ENCODE data around the gene FADS3.

The FADS3 gene

GRCh38 chr11:61841636-61842527 lies 49.5 kb downstream of the FADS3 start:
- Mint-ChIP-seq H3K4me1 (ENCODE audit: low read depth) (peaks cover 4% of the 10 kb centered on the region), H3K4me3 (no peak overlapping the region), H3K36me3 (ENCODE audit: low read depth) (peaks cover 62% of the 10 kb centered on the region), H3K27ac (no peak overlapping the region), H3K27me3 (ENCODE audit: low read depth) (no peaks in the 10 kb centered on the region), H3K9me3 (no peaks in the 10 kb centered on the region)
- DNase-seq (ENCODE audit: low spot score), result no peak

GRCh38 chr11:61840371-61840770 lies 51.0 kb downstream of the FADS3 start:
- Mint-ChIP-seq H3K4me3 (no peak overlapping the region), H3K27me3 (ENCODE audit: low read depth) (no peaks in the 10 kb centered on the region), H3K9me3 (no peaks in the 10 kb centered on the region), H3K4me1 (ENCODE audit: low read depth) (peaks cover 8% of the 10 kb centered on the region), H3K27ac (peak overlapping the region; percentile 8), H3K36me3 (ENCODE audit: low read depth) (peaks cover 58% of the 10 kb centered on the region)
- no peak for DNase-seq (ENCODE audit: low spot score)

- Mint-ChIP-seq H3K4me1 (ENCODE audit: low read depth) (peaks cover 12% of the 10 kb centered on the region), H3K27me3 (ENCODE audit: low read depth) (no peaks in the 10 kb centered on the region), H3K27ac (no peak overlapping the region), H3K9me3 (no peaks in the 10 kb centered on the region), H3K36me3 (ENCODE audit: low read depth) (peaks cover 54% of the 10 kb centered on the region), H3K4me3 (no peak overlapping the region)
- DNase-seq (ENCODE audit: low spot score), result no peak
Observed at GRCh38 chr11:61839742-61840141, 51.6 kb downstream of the FADS3 start.

- Mint-ChIP-seq H3K27ac (peak overlapping the region; percentile 85), H3K27me3 (ENCODE audit: low read depth) (no peaks in the 10 kb centered on the region), H3K4me3 (no peak overlapping the region), H3K4me1 (ENCODE audit: low read depth) (peaks cover 19% of the 10 kb centered on the region), H3K36me3 (ENCODE audit: low read depth) (peaks cover 55% of the 10 kb centered on the region), H3K9me3 (no peaks in the 10 kb centered on the region)
- no peak for DNase-seq (ENCODE audit: low spot score)
Observed at GRCh38 chr11:61838921-61839320, 52.4 kb downstream of the FADS3 start.

- peaks cover 23% of the 10 kb centered on the region for H3K4me1 Mint-ChIP-seq (ENCODE audit: low read depth)
- H3K9me3 Mint-ChIP-seq, result no peaks in the 10 kb centered on the region
- peak overlapping the region; percentile 85 for H3K27ac Mint-ChIP-seq
- no peaks in the 10 kb centered on the region for H3K27me3 Mint-ChIP-seq (ENCODE audit: low read depth)
- H3K4me3 Mint-ChIP-seq, result no peak overlapping the region
- DNase-seq (ENCODE audit: low spot score), result no peak
- H3K36me3 Mint-ChIP-seq (ENCODE audit: low read depth), result peaks cover 60% of the 10 kb centered on the region
Observed at GRCh38 chr11:61838501-61838900, 52.8 kb downstream of the FADS3 start.

GRCh38 chr11:61837411-61838005 lies 53.8 kb downstream of the FADS3 start:
- Mint-ChIP-seq H3K36me3 (ENCODE audit: low read depth) (peaks cover 59% of the 10 kb centered on the region), H3K9me3 (no peaks in the 10 kb centered on the region), H3K27me3 (ENCODE audit: low read depth) (no peaks in the 10 kb centered on the region), H3K4me3 (no peak overlapping the region), H3K27ac (peak overlapping the region; percentile 45), H3K4me1 (ENCODE audit: low read depth) (peaks cover 33% of the 10 kb centered on the region)
- no peak for DNase-seq (ENCODE audit: low spot score)

GRCh38 chr11:61836193-61836592 lies 55.2 kb downstream of the FADS3 start:
- H3K36me3 Mint-ChIP-seq (ENCODE audit: low read depth), result peaks cover 56% of the 10 kb centered on the region
- no peaks in the 10 kb centered on the region for H3K9me3 Mint-ChIP-seq
- peaks cover 46% of the 10 kb centered on the region for H3K4me1 Mint-ChIP-seq (ENCODE audit: low read depth)
- peak overlapping the region; percentile 91 for H3K27ac Mint-ChIP-seq
- H3K4me3 Mint-ChIP-seq, result peak overlapping the region; percentile 74
- no peak for DNase-seq (ENCODE audit: low spot score)
- no peaks in the 10 kb centered on the region for H3K27me3 Mint-ChIP-seq (ENCODE audit: low read depth)

GRCh38 chr11:61834278-61835048 lies 56.9 kb downstream of the FADS3 start:
- Mint-ChIP-seq H3K27ac (peak overlapping the region; percentile 97), H3K4me3 (peak overlapping the region; percentile 91), H3K36me3 (ENCODE audit: low read depth) (peaks cover 53% of the 10 kb centered on the region), H3K4me1 (ENCODE audit: low read depth) (peaks cover 59% of the 10 kb centered on the region), H3K9me3 (no peaks in the 10 kb centered on the region), H3K27me3 (ENCODE audit: low read depth) (no peaks in the 10 kb centered on the region)
- peak; percentile 82 for DNase-seq (ENCODE audit: low spot score)

- peaks cover 51% of the 10 kb centered on the region for H3K36me3 Mint-ChIP-seq (ENCODE audit: low read depth)
- no peaks in the 10 kb centered on the region for H3K27me3 Mint-ChIP-seq (ENCODE audit: low read depth)
- peak overlapping the region; percentile 91 for H3K4me3 Mint-ChIP-seq
- no peaks in the 10 kb centered on the region for H3K9me3 Mint-ChIP-seq
- no peak for DNase-seq (ENCODE audit: low spot score)
- H3K27ac Mint-ChIP-seq, result peak overlapping the region; percentile 97
- H3K4me1 Mint-ChIP-seq (ENCODE audit: low read depth), result peaks cover 62% of the 10 kb centered on the region
Observed at GRCh38 chr11:61833926-61834277, 57.4 kb downstream of the FADS3 start.

- Mint-ChIP-seq H3K36me3 (ENCODE audit: low read depth) (peaks cover 47% of the 10 kb centered on the region), H3K4me3 (peak overlapping the region; percentile 91), H3K9me3 (no peaks in the 10 kb centered on the region), H3K27ac (peak overlapping the region; percentile 97), H3K27me3 (ENCODE audit: low read depth) (no peaks in the 10 kb centered on the region), H3K4me1 (ENCODE audit: low read depth) (peaks cover 60% of the 10 kb centered on the region)
- DNase-seq (ENCODE audit: low spot score), result peak; percentile 42
Observed at GRCh38 chr11:61833471-61833870, 57.9 kb downstream of the FADS3 start.

- Mint-ChIP-seq H3K27me3 (ENCODE audit: low read depth) (no peaks in the 10 kb centered on the region), H3K4me3 (peak overlapping the region; percentile 91), H3K27ac (peak overlapping the region; percentile 97), H3K36me3 (ENCODE audit: low read depth) (peaks cover 39% of the 10 kb centered on the region), H3K9me3 (no peaks in the 10 kb centered on the region), H3K4me1 (ENCODE audit: low read depth) (peaks cover 60% of the 10 kb centered on the region)
- no peak for DNase-seq (ENCODE audit: low spot score)
Observed at GRCh38 chr11:61832754-61833153, 58.6 kb downstream of the FADS3 start.

GRCh38 chr11:61832207-61832606 lies 59.1 kb downstream of the FADS3 start:
- no peaks in the 10 kb centered on the region for H3K9me3 Mint-ChIP-seq
- H3K27ac Mint-ChIP-seq, result peak overlapping the region; percentile 97
- H3K4me3 Mint-ChIP-seq, result peak overlapping the region; percentile 91

GRCh38 chr11:61830237-61831105 lies 60.9 kb downstream of the FADS3 start:
- H3K27ac Mint-ChIP-seq, result peak overlapping the region; percentile 97
- peak overlapping the region; percentile 91 for H3K4me3 Mint-ChIP-seq
- H3K9me3 Mint-ChIP-seq, result no peaks in the 10 kb centered on the region
- H3K27me3 Mint-ChIP-seq (ENCODE audit: low read depth), result no peaks in the 10 kb centered on the region
- DNase-seq (ENCODE audit: low spot score), result no peak
- peaks cover 66% of the 10 kb centered on the region for H3K4me1 Mint-ChIP-seq (ENCODE audit: low read depth)
- peaks cover 36% of the 10 kb centered on the region for H3K36me3 Mint-ChIP-seq (ENCODE audit: low read depth)

More at GRCh38 chr11:61832207-61832606, 59.1 kb downstream of the FADS3 start:
- Mint-ChIP-seq H3K36me3 (ENCODE audit: low read depth) (peaks cover 38% of the 10 kb centered on the region), H3K4me1 (ENCODE audit: low read depth) (peaks cover 61% of the 10 kb centered on the region), H3K27me3 (ENCODE audit: low read depth) (no peaks in the 10 kb centered on the region)
- DNase-seq (ENCODE audit: low spot score), result no peak

All from T-helper 2 cell treated with Interferon-gamma antibody and Interleukin-4, amounts not matched to agents 5 μg/mL and 100 μg/mL, for 36 hours (primary cell).